HepG2 (cell line): Measurements from ENCODE around the gene TRIM44. TPM values are rescaled to one million over a fixed set of nuclear protein-coding genes. Genes with fewer than 3 reads are reported as not detected.

Experiments
- ATAC-seq: fragments of 200-7000 bp; cut with Tn5 transposase; 3 replicates; pipeline ENCODE4 v1.9.1; 2020; ENCODE audit warnings: mild to moderate bottlenecking, moderate library complexity
- BruUV-seq: library from RNA; stranded (reverse); fragments of 400-500 nt; replicated peaks from 2 replicates; lab custom pipeline; 2021; lab: Mats Ljungman, UMichigan
- CTCF ChIA-PET: fragments of 300-600 bp; formaldehyde crosslinking; extraction: SDS; loops from one replicate; lab custom pipeline; 2021; ENCODE audit warnings: low total read pairs, inconsistent platforms, low intra/inter-chr PET ratio; lab: Yijun Ruan, JAX
- POLR2A ChIA-PET: fragments of 350-600 bp; sonication (Branson Sonifier 250); formaldehyde crosslinking; loops from one replicate; lab custom pipeline; 2020; ENCODE audit warnings: antibody characterized with exemption, inconsistent platforms; lab: Yijun Ruan, JAX
- DNase-seq: peaks from one replicate; pipeline ENCODE4 v3.0.0-alpha.2; 2015; ENCODE audit warnings: low spot score
- FAIRE-seq: peaks from 3 replicates; lab custom pipeline; 2011; peaks lifted over from hg19 to GRCh38; lab: Jason Lieb, UNC
- H2AFZ ChIP-seq: one replicate; pipeline ENCODE4 v1.6.1; 2011; ENCODE audit warnings: low read length, inconsistent platforms
- H3K27ac ChIP-seq: fragments of 300-600 bp; 3 replicates; pipeline ENCODE4 v1.8.0; 2011; ENCODE audit warnings: mixed run types, mild to moderate bottlenecking, mixed read lengths, low read length, inconsistent platforms; ENCODE audit not compliant: insufficient read depth; ENCODE audit errors: extremely low read length
- H3K27me3 ChIP-seq, 2 experiments: fragments of 200-600 bp in 1 of 2; 2 replicates in 1 of 2; 3 replicates in 1 of 2; pipeline versions ENCODE4 v1.6.0 to v1.8.0; 2011; ENCODE audit warnings: low read length in 2 of 2, mild to moderate bottlenecking in 2 of 2, moderate library complexity in 2 of 2, inconsistent platforms in 1 of 2; ENCODE audit not compliant: insufficient read depth in 2 of 2, control insufficient read depth in 1 of 2
- H3K36me3 ChIP-seq, 2 experiments: fragments of 200-600 bp in 1 of 2; replicated peaks in 1 of 2; 2 replicates in 1 of 2; 3 replicates in 1 of 2; pipeline versions ENCODE4 v1.5.1 to v1.8.0; 2011; ENCODE audit warnings: low read length in 2 of 2, inconsistent platforms in 1 of 2; ENCODE audit not compliant: insufficient read depth in 2 of 2, control insufficient read depth in 1 of 2
- H3K4me1 ChIP-seq: 2 replicates; pipeline ENCODE4 v1.5.1; 2012; ENCODE audit warnings: low read length, inconsistent platforms; ENCODE audit not compliant: insufficient read depth
- H3K4me2 ChIP-seq: 2 replicates; pipeline ENCODE4 v1.6.0; 2011; ENCODE audit warnings: low read depth, low read length, inconsistent platforms
- H3K4me3 ChIP-seq, 3 experiments: fragments of 200-600 bp in 1 of 3; sonication (generic), shearing (Covaris generic) in 1 of 3; replicated peaks in 1 of 3; 2 replicates each; pipeline ENCODE4 v1.5.1; 2011 to 2016; ENCODE audit warnings: low read length in 3 of 3, inconsistent platforms in 2 of 3, low read depth in 2 of 3, mild to moderate bottlenecking in 2 of 3, control low read depth in 1 of 3, mixed read lengths in 1 of 3; ENCODE audit not compliant: insufficient read depth in 1 of 3
- H3K79me2 ChIP-seq: one replicate; pipeline ENCODE4 v1.6.1; 2011; ENCODE audit warnings: low read length, inconsistent platforms; ENCODE audit not compliant: insufficient read depth
- H3K9ac ChIP-seq: 2 replicates; pipeline ENCODE4 v1.6.0; 2011; ENCODE audit warnings: mild to moderate bottlenecking, low read depth, low read length, inconsistent platforms; ENCODE audit not compliant: insufficient read depth
- H3K9me3 ChIP-seq: 2 replicates; pipeline ENCODE4 v1.5.1; 2012; ENCODE audit warnings: mild to moderate bottlenecking, low read length
- H4K20me1 ChIP-seq: 2 replicates; pipeline ENCODE4 v1.6.0; 2011; ENCODE audit warnings: inconsistent platforms, mild to moderate bottlenecking, low read length, moderate library complexity; ENCODE audit not compliant: insufficient read depth
- ATF1 ChIP-seq: IDR thresholded peaks from 2 replicates; pipeline ENCODE4 v1.6.1; 2016; ENCODE audit warnings: mild to moderate bottlenecking, control low read depth
- ATF7 ChIP-seq, 2 experiments: fragments of 450-650 bp in 1 of 2; sonication (generic) in 1 of 2; formaldehyde crosslinking in 1 of 2; IDR thresholded peaks; 2 replicates each; pipeline versions ENCODE4 v1.4.0 to v1.6.1; 2016 to 2020; ENCODE audit warnings: antibody characterized with exemption in 1 of 2, mild to moderate bottlenecking in 1 of 2, missing genetic modification reagents in 1 of 2
- ZBTB3 ChIP-seq: sonication (generic); formaldehyde crosslinking; IDR thresholded peaks from 2 replicates; pipeline ENCODE4 v1.4.0; 2020; ENCODE audit warnings: low read depth, mild to moderate bottlenecking, moderate library complexity, missing genetic modification reagents, borderline replicate concordance
- ZNF264 ChIP-seq: sonication (generic); formaldehyde crosslinking; IDR thresholded peaks from 2 replicates; pipeline ENCODE4 v1.4.0; 2020; ENCODE audit warnings: missing genetic modification reagents
- WGBS: methylation state at CpG from one replicate; pipeline ENCODE4 v1.1.6; 2017; ENCODE audit warnings: low lambda C conversion rate; 5-methylcytosine and 5-hydroxymethylcytosine counted together
- in situ Hi-C: cut with HindIII; loops from 2 replicates; pipeline ENCODE4 v1.10.0; 2017; ENCODE audit warnings: low pct_unique_long_range_greater_than_20kb; ENCODE audit not compliant: extremely low pct_ligation_motif_present
- intact Hi-C: fragments of 100-400 bp; cut with micrococcal nuclease; formaldehyde crosslinking; loops from one replicate; pipeline ENCODE4 v1.10.0; 2022; ENCODE audit not compliant: unreplicated experiment
- polyA plus RNA-seq, 8 experiments: library from polyadenylated mRNA; depleted of rRNA in 3 of 8; stranded (reverse) in 7 of 8; unstranded in 1 of 8; fragments of >200 nt; fragmentation: Illumina TruSeq in 4 of 8; extraction: Trizol in 4 of 8; gene quantifications; 2 replicates each; pipeline versions ENCODE4 v1.2.1 to v1.2.3, GENCODE V29; 2011 to 2016; ENCODE audit warnings: low read depth in 4 of 8, missing spikeins in 1 of 8, mixed read lengths in 1 of 8; ENCODE audit not compliant: insufficient read depth in 1 of 8
- total RNA-seq, 5 experiments: library from RNA; depleted of rRNA; stranded (reverse); fragments of >200 nt; fragmentation: Illumina TruSeq; extraction: Trizol; gene quantifications; 2 replicates each; pipeline ENCODE4 v1.2.3, GENCODE V29; 2016; ENCODE audit warnings: low read depth in 1 of 5
- TF ChIP-seq, protein P1 (sequence below): sonication (generic); formaldehyde crosslinking; IDR thresholded peaks from 2 replicates; pipeline ENCODE4 v1.5.1; 2020; ENCODE audit warnings: mild to moderate bottlenecking, missing genetic modification reagents, borderline replicate concordance

TRIM44 gene
- total and polyA plus RNA-seq, 2 of the 13 experiments (the other 11 are each of a cell fraction or from before 2014, with no cell fraction given): 22.7 to 50.3 TPM

DNA sequence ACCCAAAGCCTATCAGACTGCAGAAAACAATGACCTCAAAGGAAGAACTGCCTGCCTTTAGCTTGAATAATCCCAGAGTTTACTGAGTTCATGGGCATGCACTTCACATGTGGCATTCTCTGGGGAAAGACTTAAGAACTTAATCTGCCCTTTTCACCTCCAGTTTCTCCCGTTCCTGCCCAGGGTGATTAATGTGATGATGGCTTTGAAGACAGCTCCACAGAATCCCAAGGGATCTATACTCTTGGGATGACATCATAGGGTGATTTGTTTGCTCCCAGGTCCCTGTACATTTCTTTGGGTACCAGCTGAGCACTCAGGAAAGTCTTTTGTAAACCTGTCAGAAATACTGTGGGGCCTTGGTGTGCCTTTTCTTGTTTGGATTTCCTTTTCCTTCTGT, 30.3 kb upstream of the TRIM44 start:
- CTCF ChIA-PET: no interaction called here
- Histone ChIP-seq H3K36me3 (no peaks in the 10 kb centered on the region), H3K4me2 (no peak overlapping the region), H3K79me2 (no peaks in the 10 kb centered on the region), H3K9me3 (no peaks in the 10 kb centered on the region), H3K4me1 (peaks cover 20% of the 10 kb centered on the region), H3K4me3 (no peak overlapping the region), H3K27ac (no peak overlapping the region), H3K9ac (no peak overlapping the region), H4K20me1 (no peaks in the 10 kb centered on the region), H3K27me3 (peaks cover 0 to 11% of the 10 kb centered on the region in 2 experiments; a peak in 1 of 5 replicates), H2AFZ (no peak overlapping the region)
- intact Hi-C loops: no loop called here
- no peak for ATAC-seq
- FAIRE-seq: no peak
- TF ChIP-seq ZNF264 (CRISPR knock-in tag) (no peak), ATF1 (CRISPR knock-in tag) (no peak), ATF7 (IDR thresholded peaks at IDR 0.05) (peak; percentile 58), ATF7 (CRISPR knock-in tag; IDR thresholded peaks at IDR 0.05) (no peak)
- in situ Hi-C loops: no loop called here
- BruUV-seq: no TSS peak
- POLR2A ChIA-PET: no interaction called here
- 0% methylated on average over 1 of the region's 1 CpG for WGBS
- no peak for DNase-seq

GRCh38 chr11:35633827-35634423, 28.6 kb upstream of the TRIM44 start:
- BruUV-seq: no TSS peak
- no peak overlapping the region; the same call in 1 of the 2 replicates for H3K4me2 ChIP-seq
- DNase-seq (peak; percentile 13), ATAC-seq (peak; percentile 93), FAIRE-seq (no peak)
- no peaks in the 10 kb centered on the region for H4K20me1 ChIP-seq
- POLR2A ChIA-PET: no interaction called here
- WGBS: 83% methylated on average over 3 of the region's 4 CpGs
- TF ChIP-seq ZBTB3: no peak
- TF ChIP-seq, protein P1, sequence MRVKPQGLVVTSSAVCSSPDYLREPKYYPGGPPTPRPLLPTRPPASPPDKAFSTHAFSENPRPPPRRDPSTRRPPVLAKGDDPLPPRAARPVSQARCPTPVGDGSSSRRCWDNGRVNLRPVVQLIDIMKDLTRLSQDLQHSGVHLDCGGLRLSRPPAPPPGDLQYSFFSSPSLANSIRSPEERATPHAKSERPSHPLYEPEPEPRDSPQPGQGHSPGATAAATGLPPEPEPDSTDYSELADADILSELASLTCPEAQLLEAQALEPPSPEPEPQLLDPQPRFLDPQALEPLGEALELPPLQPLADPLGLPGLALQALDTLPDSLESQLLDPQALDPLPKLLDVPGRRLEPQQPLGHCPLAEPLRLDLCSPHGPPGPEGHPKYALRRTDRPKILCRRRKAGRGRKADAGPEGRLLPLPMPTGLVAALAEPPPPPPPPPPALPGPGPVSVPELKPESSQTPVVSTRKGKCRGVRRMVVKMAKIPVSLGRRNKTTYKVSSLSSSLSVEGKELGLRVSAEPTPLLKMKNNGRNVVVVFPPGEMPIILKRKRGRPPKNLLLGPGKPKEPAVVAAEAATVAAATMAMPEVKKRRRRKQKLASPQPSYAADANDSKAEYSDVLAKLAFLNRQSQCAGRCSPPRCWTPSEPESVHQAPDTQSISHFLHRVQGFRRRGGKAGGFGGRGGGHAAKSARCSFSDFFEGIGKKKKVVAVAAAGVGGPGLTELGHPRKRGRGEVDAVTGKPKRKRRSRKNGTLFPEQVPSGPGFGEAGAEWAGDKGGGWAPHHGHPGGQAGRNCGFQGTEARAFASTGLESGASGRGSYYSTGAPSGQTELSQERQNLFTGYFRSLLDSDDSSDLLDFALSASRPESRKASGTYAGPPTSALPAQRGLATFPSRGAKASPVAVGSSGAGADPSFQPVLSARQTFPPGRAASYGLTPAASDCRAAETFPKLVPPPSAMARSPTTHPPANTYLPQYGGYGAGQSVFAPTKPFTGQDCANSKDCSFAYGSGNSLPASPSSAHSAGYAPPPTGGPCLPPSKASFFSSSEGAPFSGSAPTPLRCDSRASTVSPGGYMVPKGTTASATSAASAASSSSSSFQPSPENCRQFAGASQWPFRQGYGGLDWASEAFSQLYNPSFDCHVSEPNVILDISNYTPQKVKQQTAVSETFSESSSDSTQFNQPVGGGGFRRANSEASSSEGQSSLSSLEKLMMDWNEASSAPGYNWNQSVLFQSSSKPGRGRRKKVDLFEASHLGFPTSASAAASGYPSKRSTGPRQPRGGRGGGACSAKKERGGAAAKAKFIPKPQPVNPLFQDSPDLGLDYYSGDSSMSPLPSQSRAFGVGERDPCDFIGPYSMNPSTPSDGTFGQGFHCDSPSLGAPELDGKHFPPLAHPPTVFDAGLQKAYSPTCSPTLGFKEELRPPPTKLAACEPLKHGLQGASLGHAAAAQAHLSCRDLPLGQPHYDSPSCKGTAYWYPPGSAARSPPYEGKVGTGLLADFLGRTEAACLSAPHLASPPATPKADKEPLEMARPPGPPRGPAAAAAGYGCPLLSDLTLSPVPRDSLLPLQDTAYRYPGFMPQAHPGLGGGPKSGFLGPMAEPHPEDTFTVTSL: 0 out of 2 replicates have a peak, but pooled peaks have one; percentile 28
- CTCF ChIA-PET: no interaction called here
- no peaks in the 10 kb centered on the region for H3K79me2 ChIP-seq
- peaks cover 20% of the 10 kb centered on the region for H3K4me1 ChIP-seq
- peaks cover 0 to 11% of the 10 kb centered on the region in 2 experiments; a peak in 1 of 5 replicates for H3K27me3 ChIP-seq
- no peak overlapping the region for H3K27ac ChIP-seq
- H3K9me3 ChIP-seq: no peaks in the 10 kb centered on the region
- H3K36me3 ChIP-seq: no peaks in the 10 kb centered on the region
- intact Hi-C loops: no loop called here
- no peak overlapping the region for H3K4me3 ChIP-seq
- in situ Hi-C loops: no loop called here
- no peak overlapping the region for H2AFZ ChIP-seq
- no peak overlapping the region for H3K9ac ChIP-seq
